MCF 10A (cell line): ENCODE results near the gene TFAP2C. TPM values are rescaled to one million over a fixed set of nuclear protein-coding genes. Genes with fewer than 3 reads are reported as not detected.

ENCODE experiments used
- Bru-seq: library from RNA; stranded (reverse); fragments of 400-500 nt; gene quantifications from one replicate; lab custom pipeline; 2021; lab: Mats Ljungman, UMichigan
- BruChase-seq, 2 experiments: library from RNA; stranded (reverse); fragments of 400-500 nt; gene quantifications; one replicate each; lab custom pipeline; 2021; lab: Mats Ljungman, UMichigan
- BruUV-seq: library from RNA; stranded (reverse); fragments of 400-500 nt; replicated peaks from 2 replicates; lab custom pipeline; 2021; lab: Mats Ljungman, UMichigan
- CTCF ChIA-PET: fragments of 300-600 bp; sonication (Branson Sonifier 250); formaldehyde crosslinking; extraction: SDS; loops from one replicate; lab custom pipeline; 2021; ENCODE audit warnings: antibody characterized with exemption, inconsistent platforms; lab: Yijun Ruan, JAX
- POLR2A ChIA-PET: fragments of 300-600, 350-650 bp; sonication (Branson Sonifier 250); formaldehyde crosslinking; extraction: SDS; loops from one replicate; lab custom pipeline; 2020; ENCODE audit warnings: antibody characterized with exemption, inconsistent platforms; lab: Yijun Ruan, JAX
- DNase-seq: peaks from one replicate; pipeline ENCODE4 v3.0.0-alpha.2; 2018; ENCODE audit not compliant: unreplicated experiment
- H3K27ac Mint-ChIP-seq: one replicate; pipeline ENCODE4 v1.8.0; 2022; ENCODE audit warnings: mild to moderate bottlenecking, low read depth, mixed read lengths; ENCODE audit not compliant: unreplicated experiment
- H3K27me3 Mint-ChIP-seq: one replicate; pipeline ENCODE4 v1.8.0; 2022; ENCODE audit warnings: mixed read lengths; ENCODE audit not compliant: insufficient read depth, unreplicated experiment
- H3K36me3 Mint-ChIP-seq: one replicate; pipeline ENCODE4 v1.8.0; 2022; ENCODE audit warnings: mild to moderate bottlenecking, moderate library complexity, mixed read lengths; ENCODE audit not compliant: insufficient read depth, unreplicated experiment
- H3K4me1 Mint-ChIP-seq: one replicate; pipeline ENCODE4 v1.8.0; 2022; ENCODE audit warnings: mixed read lengths; ENCODE audit not compliant: insufficient read depth, unreplicated experiment
- H3K4me3 Mint-ChIP-seq: one replicate; pipeline ENCODE4 v1.8.0; 2022; ENCODE audit warnings: mild to moderate bottlenecking, moderate library complexity, mixed read lengths; ENCODE audit not compliant: unreplicated experiment
- H3K9me3 Mint-ChIP-seq: one replicate; pipeline ENCODE4 v1.8.0; 2022; ENCODE audit warnings: mixed read lengths; ENCODE audit not compliant: unreplicated experiment
- CTCF ChIP-seq: fragments of 200-600 bp; IDR thresholded peaks from one replicate; pipeline ENCODE4 v1.8.0; 2022; ENCODE audit warnings: antibody characterized with exemption, mild to moderate bottlenecking; ENCODE audit not compliant: unreplicated experiment
- intact Hi-C: fragments of 100-400 bp; cut with micrococcal nuclease; formaldehyde crosslinking; loops from 2 replicates; pipeline ENCODE4 v1.14.1; 2022
- long read RNA-seq: library from polyadenylated mRNA; stranded (forward); transcript quantifications from one replicate; pipeline ENCODE4 v2.0.0, GENCODE V29; 2022
- total RNA-seq: library from RNA; stranded (reverse); gene quantifications from 2 replicates; pipeline ENCODE4 v1.2.3, GENCODE V29; 2022

TFAP2C gene
- total RNA-seq = 13.2 and 14.9 TPM in 2 replicates
- Bru-seq, nascent RNA = percentile 71 among the genes with signal in this experiment
- percentile 65 among the genes with signal in this experiment for BruChase-seq, experiment 1, labeled RNA remaining after a 6-hour chase
- BruChase-seq, experiment 2, labeled RNA remaining after a 2-hour chase = percentile 79 among the genes with signal in this experiment
- long read RNA-seq, transcript TFAP2C-201 (7 exons, 2,866 nt) = major isoform, 46 of 70 reads
- long read RNA-seq, partial matches to known transcripts = 11 of 70 reads
- long read RNA-seq, other reads (novel, unspliced or antisense) = 13 of 70 reads

- ChIA-PET POLR2A (interaction anchor here (0.6 to 4.5 kb wide), 30 partner anchors 10 to 1681 kb away, joined by 3 to 71 read pairs (median 3); partner anchors contain the start of genes AURKA, CSTF1 and RTF2), CTCF (interaction anchor here (0.6 to 8.5 kb wide), 20 partner anchors 8 to 703 kb away, joined by 3 to 121 read pairs (median 6); no protein-coding TSS in a partner anchor)
- Mint-ChIP-seq H3K27me3 (no peaks in the 10 kb centered on the region), H3K36me3 (peaks cover 19% of the 10 kb centered on the region), H3K9me3 (no peaks in the 10 kb centered on the region), H3K4me1 (peaks cover 23% of the 10 kb centered on the region), H3K27ac (peak within 1 kb of the TSS; percentile 85), H3K4me3 (peak within 1 kb of the TSS; percentile 90)
- no TSS peak for BruUV-seq
- intact Hi-C loops = loop anchor here (1.0 kb wide), 1 partner anchor 74 kb away; no protein-coding TSS in a partner anchor
- DNase-seq = peak; percentile 88
- no peak for TF ChIP-seq CTCF
These were observed at the start of gene TFAP2C for GRCh38 chr20:56628873-56629463. Gene TFAP2C (plus strand): TSS chr20:56629306. CDS start chr20:56629545, 239 bp downstream.

GRCh38 chr20:56580226-56580625 is 48.9 kb upstream of the TFAP2C start:
- Mint-ChIP-seq H3K27me3 (no peaks in the 10 kb centered on the region), H3K4me3 (no peak overlapping the region), H3K36me3 (no peaks in the 10 kb centered on the region), H3K9me3 (no peaks in the 10 kb centered on the region), H3K27ac (no peak overlapping the region), H3K4me1 (peaks cover 4% of the 10 kb centered on the region)
- no peak for DNase-seq
- TF ChIP-seq CTCF = no peak
- intact Hi-C loops = no loop called here
- POLR2A ChIA-PET = interaction anchor here (0.6 to 1.2 kb wide), 4 partner anchors 25 to 217 kb away, joined by 3 to 6 read pairs (median 4); no protein-coding TSS in a partner anchor
- CTCF ChIA-PET = interaction anchor here (0.7 to 11.0 kb wide), 4 partner anchors 26 to 467 kb away, joined by 3 to 301 read pairs (median 4); no protein-coding TSS in a partner anchor
- no TSS peak for BruUV-seq

- DNase-seq = no peak
- H3K9me3 Mint-ChIP-seq = no peaks in the 10 kb centered on the region
- no peak overlapping the region for H3K27ac Mint-ChIP-seq
- CTCF ChIA-PET = interaction anchor here (11.0 kb wide), 1 partner anchor 32 kb away, joined by 301 read pairs; no protein-coding TSS in a partner anchor
- intact Hi-C loops = no loop called here
- no peaks in the 10 kb centered on the region for H3K27me3 Mint-ChIP-seq
- no peak overlapping the region for H3K4me3 Mint-ChIP-seq
- no peaks in the 10 kb centered on the region for H3K4me1 Mint-ChIP-seq
- BruUV-seq = no TSS peak
- H3K36me3 Mint-ChIP-seq = no peaks in the 10 kb centered on the region
- POLR2A ChIA-PET = interaction anchor here (0.6 to 1.2 kb wide), 3 partner anchors 25 to 108 kb away, joined by 3 to 6 read pairs (median 3); no protein-coding TSS in a partner anchor
- TF ChIP-seq CTCF = no peak
These were observed 47.4 kb upstream of the TFAP2C start for GRCh38 chr20:56581701-56582100.

GRCh38 chr20:56582542-56582941 is 46.6 kb upstream of the TFAP2C start:
- no peak for DNase-seq
- intact Hi-C loops = no loop called here

More at GRCh38 chr20:56582542-56582941, 46.6 kb upstream of the TFAP2C start:
- POLR2A ChIA-PET = no interaction called here
- no peaks in the 10 kb centered on the region for H3K36me3 Mint-ChIP-seq
- H3K4me1 Mint-ChIP-seq = no peaks in the 10 kb centered on the region
- no peak overlapping the region for H3K27ac Mint-ChIP-seq
- no peak for TF ChIP-seq CTCF
- H3K27me3 Mint-ChIP-seq = no peaks in the 10 kb centered on the region
- no TSS peak for BruUV-seq
- CTCF ChIA-PET = interaction anchor here (0.7 to 2.1 kb wide), 2 partner anchors 31 to 971 kb away, joined by 3 to 12 read pairs; no protein-coding TSS in a partner anchor
- no peak overlapping the region for H3K4me3 Mint-ChIP-seq
- H3K9me3 Mint-ChIP-seq = no peaks in the 10 kb centered on the region
